ENCODE measurements around the gene HTRA1. TPM values are rescaled to one million over a fixed set of nuclear protein-coding genes. Genes with fewer than 3 reads are reported as not detected.

The HTRA1 gene
- total and polyA plus RNA-seq, 2 donors from 2014 or later, result 86.0 to 345 TPM

DNA sequence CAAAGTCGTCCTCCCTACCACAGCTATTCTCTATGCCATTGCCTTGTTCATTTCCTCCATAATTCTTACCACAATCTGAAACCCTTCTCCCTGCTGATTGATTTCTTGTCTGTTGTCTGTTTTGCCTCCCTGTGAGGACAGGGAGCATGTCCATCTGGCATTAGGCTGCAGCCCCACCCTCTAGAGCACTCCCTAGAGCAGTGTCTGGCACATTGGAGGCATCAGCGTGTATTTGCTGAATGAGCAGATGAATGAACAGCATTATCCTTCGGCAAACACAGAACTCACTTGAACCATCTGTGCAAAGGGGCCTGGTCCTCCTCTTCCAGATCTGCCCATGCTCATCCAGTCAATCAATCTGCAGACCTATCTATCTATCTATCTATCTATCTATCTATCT lies 94.1 kb downstream of the HTRA1 start:
- H3K4me1 ChIP-seq (ENCODE audit: control insufficient read depth in 2 of 3, insufficient read depth in 2 of 3, low read depth in 1 of 3, low read length in 3 of 3), result no peaks in the 10 kb centered on the region
- DNase-seq (no peak), FAIRE-seq (no peak)
- H3K9me3 ChIP-seq (ENCODE audit: control insufficient read depth in 2 of 3, insufficient read depth in 1 of 3, low read length in 3 of 3), result no peaks in the 10 kb centered on the region
- no peak overlapping the region for H3K9ac ChIP-seq (ENCODE audit: low read length in 3 of 3)
- no peak overlapping the region for H3K27ac ChIP-seq (ENCODE audit: low read depth in 2 of 2, low read length in 2 of 2)
- intact Hi-C loops (cut with DNase I), result no loop called here
- H3K27me3 ChIP-seq (ENCODE audit: control insufficient read depth, insufficient read depth, low read length), result no peaks in the 10 kb centered on the region
- no peak overlapping the region for H3K4me3 ChIP-seq (ENCODE audit: low read length in 3 of 3)
- TF ChIP-seq, protein P1, sequence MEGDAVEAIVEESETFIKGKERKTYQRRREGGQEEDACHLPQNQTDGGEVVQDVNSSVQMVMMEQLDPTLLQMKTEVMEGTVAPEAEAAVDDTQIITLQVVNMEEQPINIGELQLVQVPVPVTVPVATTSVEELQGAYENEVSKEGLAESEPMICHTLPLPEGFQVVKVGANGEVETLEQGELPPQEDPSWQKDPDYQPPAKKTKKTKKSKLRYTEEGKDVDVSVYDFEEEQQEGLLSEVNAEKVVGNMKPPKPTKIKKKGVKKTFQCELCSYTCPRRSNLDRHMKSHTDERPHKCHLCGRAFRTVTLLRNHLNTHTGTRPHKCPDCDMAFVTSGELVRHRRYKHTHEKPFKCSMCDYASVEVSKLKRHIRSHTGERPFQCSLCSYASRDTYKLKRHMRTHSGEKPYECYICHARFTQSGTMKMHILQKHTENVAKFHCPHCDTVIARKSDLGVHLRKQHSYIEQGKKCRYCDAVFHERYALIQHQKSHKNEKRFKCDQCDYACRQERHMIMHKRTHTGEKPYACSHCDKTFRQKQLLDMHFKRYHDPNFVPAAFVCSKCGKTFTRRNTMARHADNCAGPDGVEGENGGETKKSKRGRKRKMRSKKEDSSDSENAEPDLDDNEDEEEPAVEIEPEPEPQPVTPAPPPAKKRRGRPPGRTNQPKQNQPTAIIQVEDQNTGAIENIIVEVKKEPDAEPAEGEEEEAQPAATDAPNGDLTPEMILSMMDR (IDR thresholded peaks at IDR 0.05; ENCODE audit: borderline replicate concordance, extremely low read depth, insufficient read depth), result no peak
- no peaks in the 10 kb centered on the region for H3K36me3 ChIP-seq (ENCODE audit: control insufficient read depth in 2 of 3, insufficient read depth in 3 of 3, low read length in 3 of 3)

DNA sequence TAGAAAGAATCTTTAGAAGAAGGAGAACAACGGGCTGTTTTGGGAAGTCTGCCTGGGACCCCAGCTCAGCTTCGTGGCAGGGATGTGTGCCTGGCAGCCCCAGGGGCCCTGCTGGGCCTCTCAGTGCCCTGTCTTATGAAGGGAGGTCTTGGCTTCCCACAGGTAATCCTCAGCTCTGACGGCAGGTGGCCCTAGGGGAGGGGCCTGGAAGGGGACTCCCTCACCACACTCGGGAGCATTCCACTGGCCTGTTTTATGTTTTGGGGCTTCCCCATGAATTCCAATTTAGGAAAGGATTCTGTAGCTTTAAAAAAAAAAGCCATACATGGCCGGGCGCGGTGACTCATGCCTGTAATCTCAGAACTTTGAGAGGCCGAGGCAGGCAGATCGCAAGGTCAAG lies 96.2 kb downstream of the HTRA1 start:
- no peaks in the 10 kb centered on the region for H3K4me1 ChIP-seq (ENCODE audit: control insufficient read depth in 2 of 3, insufficient read depth in 2 of 3, low read depth in 1 of 3, low read length in 3 of 3)
- no peaks in the 10 kb centered on the region for H3K27me3 ChIP-seq (ENCODE audit: control insufficient read depth, insufficient read depth, low read length)
- no peak for FAIRE-seq
- no peak overlapping the region for H3K9ac ChIP-seq (ENCODE audit: low read length in 3 of 3)
- H3K27ac ChIP-seq (ENCODE audit: low read depth in 2 of 2, low read length in 2 of 2), result no peak overlapping the region
- DNase-seq, result no peak
- intact Hi-C loops (cut with DNase I), result no loop called here
- H3K36me3 ChIP-seq (ENCODE audit: control insufficient read depth in 2 of 3, insufficient read depth in 3 of 3, low read length in 3 of 3), result no peaks in the 10 kb centered on the region
- no peak overlapping the region for H3K4me3 ChIP-seq (ENCODE audit: low read length in 3 of 3)
- TF ChIP-seq, protein P1 (IDR thresholded peaks at IDR 0.05; ENCODE audit: borderline replicate concordance, extremely low read depth, insufficient read depth), result no peak
- no peaks in the 10 kb centered on the region for H3K9me3 ChIP-seq (ENCODE audit: control insufficient read depth in 2 of 3, insufficient read depth in 1 of 3, low read length in 3 of 3)

GRCh38 chr10:122558452-122558851 lies 97.1 kb downstream of the HTRA1 start:
- Histone ChIP-seq H3K4me1 (ENCODE audit: control insufficient read depth in 2 of 3, insufficient read depth in 2 of 3, low read depth in 1 of 3, low read length in 3 of 3) (no peaks in the 10 kb centered on the region), H3K27ac (ENCODE audit: low read depth in 2 of 2, low read length in 2 of 2) (no peak overlapping the region), H3K9ac (ENCODE audit: low read length in 3 of 3) (no peak overlapping the region), H3K4me3 (ENCODE audit: low read length in 3 of 3) (no peak overlapping the region), H3K9me3 (ENCODE audit: control insufficient read depth in 2 of 3, insufficient read depth in 1 of 3, low read length in 3 of 3) (no peaks in the 10 kb centered on the region), H3K36me3 (ENCODE audit: control insufficient read depth in 2 of 3, insufficient read depth in 3 of 3, low read length in 3 of 3) (no peaks in the 10 kb centered on the region), H3K27me3 (ENCODE audit: control insufficient read depth, insufficient read depth, low read length) (no peaks in the 10 kb centered on the region)
- intact Hi-C loops (cut with DNase I), result no loop called here
- no peak for DNase-seq
- FAIRE-seq, result no peak
- TF ChIP-seq, protein P1 (IDR thresholded peaks at IDR 0.05; ENCODE audit: borderline replicate concordance, extremely low read depth, insufficient read depth), result no peak

DNA sequence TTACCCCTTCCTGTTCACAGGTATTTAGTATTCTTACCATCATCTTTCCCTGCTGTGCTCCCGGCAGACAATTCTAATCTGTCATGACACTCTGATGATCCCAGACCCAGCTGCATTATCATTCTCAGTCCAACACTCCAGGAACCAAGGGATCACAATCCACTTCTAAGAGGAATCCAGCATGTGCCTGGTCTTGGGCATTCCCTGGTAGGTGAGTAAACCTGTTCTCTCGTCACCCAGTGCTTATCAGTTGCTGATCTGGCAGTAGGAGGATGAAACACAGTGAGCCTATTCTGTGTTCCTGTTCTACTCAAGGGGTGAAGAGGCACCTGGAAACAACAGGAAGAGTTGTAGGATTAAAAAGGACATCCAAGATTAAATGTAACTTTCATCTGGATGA lies 97.9 kb downstream of the HTRA1 start:
- TF ChIP-seq, protein P1 (IDR thresholded peaks at IDR 0.05; ENCODE audit: borderline replicate concordance, extremely low read depth, insufficient read depth), result no peak
- Histone ChIP-seq H3K9me3 (ENCODE audit: control insufficient read depth in 2 of 3, insufficient read depth in 1 of 3, low read length in 3 of 3) (no peaks in the 10 kb centered on the region), H3K27me3 (ENCODE audit: control insufficient read depth, insufficient read depth, low read length) (no peaks in the 10 kb centered on the region), H3K27ac (ENCODE audit: low read depth in 2 of 2, low read length in 2 of 2) (no peak overlapping the region), H3K4me1 (ENCODE audit: control insufficient read depth in 2 of 3, insufficient read depth in 2 of 3, low read depth in 1 of 3, low read length in 3 of 3) (no peaks in the 10 kb centered on the region), H3K4me3 (ENCODE audit: low read length in 3 of 3) (no peak overlapping the region), H3K9ac (ENCODE audit: low read length in 3 of 3) (no peak overlapping the region), H3K36me3 (ENCODE audit: control insufficient read depth in 2 of 3, insufficient read depth in 3 of 3, low read length in 3 of 3) (no peaks in the 10 kb centered on the region)
- DNase-seq, result no peak
- intact Hi-C loops (cut with DNase I), result no loop called here
- no peak for FAIRE-seq

All from kidney (tissue), 14 donors.